ENCODE data around the gene DLG2. TPM values are rescaled to one million over a fixed set of nuclear protein-coding genes. Genes with fewer than 3 reads are reported as not detected.

DLG2 gene
- polyA plus RNA-seq, 1 donor: 8.1 TPM

DNA sequence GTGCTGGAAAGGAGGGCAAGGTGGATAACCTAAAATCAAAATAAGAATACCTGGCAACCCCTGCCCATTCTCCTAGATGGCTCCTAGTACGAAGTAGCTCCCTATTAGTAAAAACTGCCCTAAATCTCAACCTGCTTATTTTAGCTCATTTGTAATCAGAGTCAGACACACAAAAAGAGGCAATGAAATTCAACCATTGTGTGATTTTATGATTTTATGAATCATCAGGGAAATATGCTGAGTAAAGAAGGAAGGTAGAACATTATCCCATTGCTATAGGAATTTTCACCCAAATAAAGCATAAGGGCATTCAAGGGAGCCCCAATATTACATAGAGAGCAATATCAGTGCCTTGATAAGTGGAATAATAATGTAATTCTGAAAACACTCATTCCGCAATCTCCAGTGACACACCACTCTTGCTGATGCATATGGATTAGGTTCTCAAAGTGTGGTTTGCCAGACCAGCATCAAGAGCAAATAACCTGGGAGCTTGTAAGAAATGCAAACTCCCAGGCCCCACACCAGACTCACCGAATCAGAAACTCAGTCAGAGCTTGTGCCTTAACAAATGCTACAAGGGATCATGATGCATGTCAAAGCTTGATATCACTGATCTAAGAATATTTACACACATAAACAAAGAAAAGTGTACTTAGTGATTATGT is 789.6 kb downstream of the DLG2 start:
- Histone ChIP-seq H3K27ac (ENCODE audit: low read length) (no peak overlapping the region), H3K27me3 (ENCODE audit: control insufficient read depth, insufficient read depth, low read length) (no peaks in the 10 kb centered on the region), H3K4me3 (ENCODE audit: low read length) (no peak overlapping the region), H3K4me1 (ENCODE audit: control insufficient read depth, insufficient read depth, low read length) (peaks cover 3% of the 10 kb centered on the region), H3K9me3 (ENCODE audit: control insufficient read depth, low read depth, low read length) (no peaks in the 10 kb centered on the region), H3K36me3 (ENCODE audit: control insufficient read depth, insufficient read depth, low read length) (no peaks in the 10 kb centered on the region)
- no peak for DNase-seq
- WGBS (ENCODE audit: insufficient coverage, low lambda C conversion rate): no CpG with 5 or more reads among the region's 3 CpGs

DNA sequence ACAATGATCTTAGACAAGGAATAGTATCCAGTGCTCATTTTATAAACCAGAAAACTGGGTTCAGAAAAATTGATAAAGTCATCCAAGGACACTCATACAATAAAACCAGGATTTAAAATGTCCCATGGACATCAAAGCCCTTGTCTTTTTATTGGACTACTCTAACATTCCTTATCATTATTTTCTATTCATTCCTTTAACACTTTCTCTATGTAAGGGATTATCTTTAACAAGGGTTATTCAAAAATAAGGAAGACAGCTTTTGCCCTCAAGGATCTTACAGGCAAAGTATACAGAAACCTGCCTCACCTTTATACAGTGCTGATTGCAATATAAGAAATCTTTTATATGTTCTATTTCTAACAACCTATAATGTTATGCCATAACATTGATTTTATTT is 790.8 kb downstream of the DLG2 start:
- Histone ChIP-seq H3K27ac (ENCODE audit: low read length) (no peak overlapping the region), H3K27me3 (ENCODE audit: control insufficient read depth, insufficient read depth, low read length) (no peaks in the 10 kb centered on the region), H3K4me1 (ENCODE audit: control insufficient read depth, insufficient read depth, low read length) (peaks cover 6% of the 10 kb centered on the region), H3K9me3 (ENCODE audit: control insufficient read depth, low read depth, low read length) (no peaks in the 10 kb centered on the region), H3K4me3 (ENCODE audit: low read length) (no peak overlapping the region), H3K36me3 (ENCODE audit: control insufficient read depth, insufficient read depth, low read length) (no peaks in the 10 kb centered on the region)
- no peak for DNase-seq

DNA sequence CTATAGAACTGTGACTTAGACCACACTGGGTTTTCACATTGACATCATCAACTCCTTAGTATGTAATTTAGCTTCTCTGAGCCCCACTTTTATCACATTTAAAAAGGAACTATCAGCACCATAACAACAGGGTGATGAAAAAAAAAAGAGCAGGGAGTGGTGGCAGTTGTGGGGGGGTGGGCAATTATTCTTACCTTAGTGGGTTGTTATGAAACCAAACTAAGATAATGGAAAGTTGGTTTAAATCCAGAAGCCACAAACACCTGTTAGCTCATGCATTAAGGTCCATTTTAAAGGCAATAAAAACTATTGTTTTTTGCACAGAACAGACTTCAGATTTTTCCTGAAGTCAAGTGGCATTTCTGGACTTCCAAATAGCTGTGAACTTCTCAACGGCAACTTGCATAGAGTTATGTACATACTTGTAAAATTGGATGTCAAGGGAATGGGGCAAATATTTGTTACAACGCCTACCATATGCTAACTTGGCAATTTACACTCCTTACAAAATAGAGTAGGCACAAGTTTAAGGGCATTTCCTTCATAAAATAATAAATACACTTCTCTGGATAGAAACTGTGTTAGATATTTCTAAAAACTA is 793.6 kb downstream of the DLG2 start:
- Histone ChIP-seq H3K4me3 (ENCODE audit: low read length) (no peak overlapping the region), H3K27me3 (ENCODE audit: control insufficient read depth, insufficient read depth, low read length) (no peaks in the 10 kb centered on the region), H3K27ac (ENCODE audit: low read length) (no peak overlapping the region), H3K4me1 (ENCODE audit: control insufficient read depth, insufficient read depth, low read length) (peaks cover 6% of the 10 kb centered on the region), H3K36me3 (ENCODE audit: control insufficient read depth, insufficient read depth, low read length) (no peaks in the 10 kb centered on the region), H3K9me3 (ENCODE audit: control insufficient read depth, low read depth, low read length) (no peaks in the 10 kb centered on the region)
- no CpG with 5 or more reads among the region's 2 CpGs for WGBS (ENCODE audit: insufficient coverage, low lambda C conversion rate)
- DNase-seq: no peak

DNA sequence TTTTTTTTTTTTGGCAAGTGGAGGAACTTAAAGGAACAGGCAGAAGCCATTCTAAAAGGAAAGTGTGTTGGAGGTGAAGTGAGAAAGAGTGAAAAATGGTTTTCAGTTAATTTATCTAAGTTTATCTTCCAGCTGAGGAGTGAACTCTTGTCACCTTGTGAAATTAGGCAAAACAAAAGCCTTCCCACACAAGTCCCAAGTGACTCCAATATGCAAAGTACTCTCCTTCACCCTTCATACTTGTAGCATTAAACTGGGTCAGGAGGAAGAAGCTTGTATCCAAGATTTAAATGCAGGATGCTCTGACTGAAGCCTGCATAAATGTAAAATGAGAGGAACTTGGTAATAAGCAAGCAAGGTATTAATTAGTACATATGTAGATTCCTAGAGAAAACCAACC is 796.8 kb downstream of the DLG2 start:
- H3K4me3 ChIP-seq (ENCODE audit: low read length): no peak overlapping the region
- H3K9me3 ChIP-seq (ENCODE audit: control insufficient read depth, low read depth, low read length): no peaks in the 10 kb centered on the region
- DNase-seq: no peak
- no peaks in the 10 kb centered on the region for H3K27me3 ChIP-seq (ENCODE audit: control insufficient read depth, insufficient read depth, low read length)
- H3K36me3 ChIP-seq (ENCODE audit: control insufficient read depth, insufficient read depth, low read length): no peaks in the 10 kb centered on the region
- no peak overlapping the region for H3K27ac ChIP-seq (ENCODE audit: low read length)
- H3K4me1 ChIP-seq (ENCODE audit: control insufficient read depth, insufficient read depth, low read length): peaks cover 10% of the 10 kb centered on the region

DNA sequence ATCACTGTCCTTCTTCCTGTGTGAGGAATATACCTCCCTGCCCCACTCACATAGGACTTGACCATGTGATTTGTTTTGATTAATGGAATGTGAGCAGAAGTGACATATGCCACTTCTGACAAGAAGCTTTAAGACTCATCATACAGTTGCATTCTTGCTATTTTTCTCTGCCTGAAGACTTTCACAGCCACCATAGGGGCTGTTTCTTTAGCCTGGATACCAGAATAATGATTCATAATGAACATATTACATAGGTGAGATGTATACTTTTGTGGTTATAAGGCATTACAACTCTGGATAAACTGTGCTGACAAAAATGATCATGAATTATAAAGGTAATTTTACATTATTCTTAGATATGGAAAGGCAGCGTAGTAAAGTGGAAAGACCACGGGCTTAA is 798.0 kb downstream of the DLG2 start:
- no peak overlapping the region for H3K27ac ChIP-seq (ENCODE audit: low read length)
- WGBS (ENCODE audit: insufficient coverage, low lambda C conversion rate): no CpG with 5 or more reads among the region's 2 CpGs
- H3K27me3 ChIP-seq (ENCODE audit: control insufficient read depth, insufficient read depth, low read length): no peaks in the 10 kb centered on the region
- DNase-seq: no peak
- H3K4me3 ChIP-seq (ENCODE audit: low read length): no peak overlapping the region
- peaks cover 16% of the 10 kb centered on the region for H3K4me1 ChIP-seq (ENCODE audit: control insufficient read depth, insufficient read depth, low read length)
- no peaks in the 10 kb centered on the region for H3K9me3 ChIP-seq (ENCODE audit: control insufficient read depth, low read depth, low read length)
- H3K36me3 ChIP-seq (ENCODE audit: control insufficient read depth, insufficient read depth, low read length): no peaks in the 10 kb centered on the region

DNA sequence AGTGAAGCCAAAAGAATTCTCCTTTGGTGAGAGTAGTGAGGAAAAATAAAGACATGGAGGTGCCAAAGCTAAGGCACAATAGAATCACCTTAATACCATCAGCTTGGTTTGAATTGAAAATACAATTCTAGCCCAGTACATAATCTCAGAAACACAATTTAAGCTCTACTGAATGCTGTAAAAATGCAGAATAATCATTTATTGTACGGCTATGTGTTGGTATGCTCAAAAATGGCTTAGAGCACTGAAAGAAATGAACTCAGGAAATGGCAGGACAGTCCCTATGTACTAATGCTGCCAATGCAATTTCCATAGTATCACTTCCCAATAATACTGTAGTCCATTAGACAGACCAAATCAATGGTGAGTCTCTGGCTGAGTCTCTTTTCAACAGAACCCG is 798.5 kb downstream of the DLG2 start:
- no peak overlapping the region for H3K4me3 ChIP-seq (ENCODE audit: low read length)
- no peak for DNase-seq
- H3K27me3 ChIP-seq (ENCODE audit: control insufficient read depth, insufficient read depth, low read length): no peaks in the 10 kb centered on the region
- no peaks in the 10 kb centered on the region for H3K36me3 ChIP-seq (ENCODE audit: control insufficient read depth, insufficient read depth, low read length)
- H3K4me1 ChIP-seq (ENCODE audit: control insufficient read depth, insufficient read depth, low read length): peaks cover 16% of the 10 kb centered on the region
- no peaks in the 10 kb centered on the region for H3K9me3 ChIP-seq (ENCODE audit: control insufficient read depth, low read depth, low read length)
- 100% methylated on average over 1 of the region's 2 CpGs for WGBS (ENCODE audit: insufficient coverage, low lambda C conversion rate)
- H3K27ac ChIP-seq (ENCODE audit: low read length): no peak overlapping the region

DNA sequence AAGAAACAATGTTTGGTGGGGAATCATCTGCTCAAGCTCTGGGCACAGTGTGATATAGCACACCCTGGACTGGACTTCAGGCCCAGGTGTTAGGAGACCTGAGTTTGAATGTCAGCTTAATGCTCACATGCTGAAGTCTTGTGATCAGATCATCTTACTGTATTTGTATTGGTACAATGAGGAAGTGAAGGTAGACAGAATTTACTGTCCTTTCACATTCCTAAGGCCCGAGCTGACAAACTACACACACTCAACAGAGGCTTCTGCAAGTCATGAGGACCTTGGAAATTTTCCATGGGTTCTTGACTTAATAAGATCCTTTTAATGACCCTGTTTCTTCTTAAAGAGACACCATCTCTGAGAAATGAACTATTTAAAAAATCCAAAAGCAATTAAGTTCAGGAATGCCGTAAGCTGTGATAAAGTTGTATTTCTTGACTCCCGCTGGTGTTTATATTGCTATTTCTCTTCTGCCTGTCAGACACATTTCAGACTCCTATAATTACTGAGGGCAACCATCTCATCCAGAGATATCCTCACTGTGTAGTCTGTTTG is 802.0 kb downstream of the DLG2 start:
- H3K4me1 ChIP-seq (ENCODE audit: control insufficient read depth, insufficient read depth, low read length): peaks cover 10% of the 10 kb centered on the region
- WGBS (ENCODE audit: insufficient coverage, low lambda C conversion rate): 61% methylated on average over 2 of the region's 3 CpGs
- DNase-seq: peak; percentile 69 to 83
- no peaks in the 10 kb centered on the region for H3K36me3 ChIP-seq (ENCODE audit: control insufficient read depth, insufficient read depth, low read length)
- H3K27ac ChIP-seq (ENCODE audit: low read length): peak overlapping the region; percentile 74
- no peaks in the 10 kb centered on the region for H3K27me3 ChIP-seq (ENCODE audit: control insufficient read depth, insufficient read depth, low read length)
- H3K4me3 ChIP-seq (ENCODE audit: low read length): no peak overlapping the region
- H3K9me3 ChIP-seq (ENCODE audit: control insufficient read depth, low read depth, low read length): no peaks in the 10 kb centered on the region

DNA sequence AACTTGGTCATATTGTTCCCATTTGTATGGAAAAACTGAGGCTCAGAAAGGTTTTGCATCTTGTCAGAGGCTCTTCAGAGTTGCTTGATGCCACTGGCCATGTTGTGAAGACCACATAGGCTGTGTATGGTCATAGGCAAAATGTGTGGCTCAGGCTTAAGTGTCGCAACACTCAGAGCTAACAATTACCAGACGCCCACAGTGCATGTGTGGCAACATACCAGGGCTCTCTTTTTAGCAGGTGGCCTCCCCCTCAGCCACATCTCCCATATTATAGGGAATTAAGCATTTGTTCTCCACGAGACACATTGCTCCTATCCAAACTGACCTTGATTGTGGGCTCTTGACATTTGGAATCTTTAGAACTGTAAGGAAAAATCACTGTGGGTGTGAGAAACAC is 802.5 kb downstream of the DLG2 start:
- WGBS (ENCODE audit: insufficient coverage, low lambda C conversion rate): no CpG with 5 or more reads among the region's 3 CpGs
- Histone ChIP-seq H3K27ac (ENCODE audit: low read length) (peak overlapping the region; percentile 74), H3K4me1 (ENCODE audit: control insufficient read depth, insufficient read depth, low read length) (peaks cover 10% of the 10 kb centered on the region)

DNA sequence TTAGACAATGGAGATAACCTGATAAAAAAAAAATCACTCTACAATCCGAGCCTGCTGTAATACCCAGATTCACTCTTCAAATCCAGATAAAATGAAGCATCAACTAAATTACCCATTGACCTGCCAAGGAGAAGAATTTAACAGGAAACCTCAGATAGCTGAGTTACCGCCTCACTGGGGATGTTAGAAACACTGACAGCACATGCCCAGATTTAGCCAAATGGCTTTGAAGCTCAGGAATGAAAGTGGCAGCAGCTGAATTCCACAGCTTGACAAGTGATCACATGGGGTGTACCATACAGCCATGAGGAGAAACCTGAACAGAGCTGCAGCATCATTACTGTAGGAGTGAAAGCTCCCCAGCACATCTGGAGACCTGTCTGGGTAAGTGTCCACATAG is 807.6 kb downstream of the DLG2 start:
- no peak overlapping the region for H3K4me3 ChIP-seq (ENCODE audit: low read length)
- no CpG with 5 or more reads among the region's 2 CpGs for WGBS (ENCODE audit: insufficient coverage, low lambda C conversion rate)
- no peak for DNase-seq
- no peaks in the 10 kb centered on the region for H3K27me3 ChIP-seq (ENCODE audit: control insufficient read depth, insufficient read depth, low read length)
- H3K36me3 ChIP-seq (ENCODE audit: control insufficient read depth, insufficient read depth, low read length): no peaks in the 10 kb centered on the region
- H3K27ac ChIP-seq (ENCODE audit: low read length): no peak overlapping the region
- H3K9me3 ChIP-seq (ENCODE audit: control insufficient read depth, low read depth, low read length): no peaks in the 10 kb centered on the region
- peaks cover under 1% of the 10 kb centered on the region for H3K4me1 ChIP-seq (ENCODE audit: control insufficient read depth, insufficient read depth, low read length)

More for the DNA sequence above, 802.5 kb downstream of the DLG2 start:
- H3K27me3 ChIP-seq (ENCODE audit: control insufficient read depth, insufficient read depth, low read length): no peaks in the 10 kb centered on the region
- peak in 1 of 2 donors; percentile 4 for DNase-seq
- no peaks in the 10 kb centered on the region for H3K36me3 ChIP-seq (ENCODE audit: control insufficient read depth, insufficient read depth, low read length)
- H3K4me3 ChIP-seq (ENCODE audit: low read length): no peak overlapping the region
- H3K9me3 ChIP-seq (ENCODE audit: control insufficient read depth, low read depth, low read length): no peaks in the 10 kb centered on the region

DNA sequence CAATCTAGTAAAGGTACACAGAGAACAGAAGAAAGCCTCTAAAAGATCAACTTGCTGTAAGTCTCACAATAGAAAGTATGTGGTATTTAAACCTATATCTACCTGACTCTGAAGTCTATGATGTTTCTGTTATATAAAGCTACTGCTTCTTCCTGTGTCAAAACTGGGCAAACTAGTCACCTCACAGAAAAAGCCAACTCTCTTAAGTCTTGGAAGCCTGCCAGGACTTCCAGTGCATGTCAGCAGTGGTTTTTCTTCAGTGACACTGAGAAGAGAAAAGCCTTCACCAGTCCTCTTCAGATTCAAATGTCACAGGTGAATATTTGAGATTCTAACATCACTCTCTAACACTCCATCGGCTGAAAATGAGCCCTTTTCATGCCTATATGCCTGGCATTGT is 808.0 kb downstream of the DLG2 start:
- WGBS (ENCODE audit: insufficient coverage, low lambda C conversion rate): no CpG with 5 or more reads among the region's 1 CpG

DNA sequence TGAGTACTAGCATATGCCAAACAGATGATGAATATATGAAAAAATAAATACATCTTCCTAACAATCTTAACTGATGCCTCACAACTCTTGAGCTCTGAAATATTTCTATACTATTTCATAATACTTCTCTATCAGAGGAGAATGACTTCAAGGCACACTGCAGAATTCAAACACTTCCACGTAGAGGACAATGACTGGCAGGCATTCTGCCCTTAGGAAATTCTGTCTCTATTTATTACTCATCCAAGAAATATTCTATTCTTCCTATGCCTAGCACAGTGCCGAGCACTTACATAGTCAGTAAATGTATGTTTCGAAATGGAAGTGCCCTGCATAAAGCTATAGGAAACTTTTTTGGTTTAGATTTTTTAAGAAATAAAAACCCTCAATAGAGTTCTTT is 809.1 kb downstream of the DLG2 start:
- no peaks in the 10 kb centered on the region for H3K27me3 ChIP-seq (ENCODE audit: control insufficient read depth, insufficient read depth, low read length)
- H3K36me3 ChIP-seq (ENCODE audit: control insufficient read depth, insufficient read depth, low read length): no peaks in the 10 kb centered on the region
- no peaks in the 10 kb centered on the region for H3K9me3 ChIP-seq (ENCODE audit: control insufficient read depth, low read depth, low read length)
- no peak overlapping the region for H3K4me3 ChIP-seq (ENCODE audit: low read length)
- H3K4me1 ChIP-seq (ENCODE audit: control insufficient read depth, insufficient read depth, low read length): no peaks in the 10 kb centered on the region
- WGBS (ENCODE audit: insufficient coverage, low lambda C conversion rate): 73% methylated on average over 2 of the region's 3 CpGs
- no peak for DNase-seq
- no peak overlapping the region for H3K27ac ChIP-seq (ENCODE audit: low read length)

More for the DNA sequence above, 808.0 kb downstream of the DLG2 start:
- H3K4me1 ChIP-seq (ENCODE audit: control insufficient read depth, insufficient read depth, low read length): no peaks in the 10 kb centered on the region
- H3K27ac ChIP-seq (ENCODE audit: low read length): no peak overlapping the region
- H3K36me3 ChIP-seq (ENCODE audit: control insufficient read depth, insufficient read depth, low read length): no peaks in the 10 kb centered on the region
- no peak for DNase-seq
- no peaks in the 10 kb centered on the region for H3K27me3 ChIP-seq (ENCODE audit: control insufficient read depth, insufficient read depth, low read length)
- no peaks in the 10 kb centered on the region for H3K9me3 ChIP-seq (ENCODE audit: control insufficient read depth, low read depth, low read length)
- no peak overlapping the region for H3K4me3 ChIP-seq (ENCODE audit: low read length)
